Sigmoid colon (tissue), 7 donors: ENCODE results near the gene FBLIM1. TPM values are rescaled to one million over a fixed set of nuclear protein-coding genes. Genes with fewer than 3 reads are reported as not detected.
A peak's percentile ranks its signal among the peaks of the same experiment; 100 is the strongest.

Experiments
- DNase-seq: peaks from one replicate; pipeline ENCODE4 v3.0.0-alpha.2; 2019
- H3K27ac ChIP-seq, 4 donors: fragments of 200-600 bp; sonication (generic); one replicate each; pipeline ENCODE4 v1.5.1; 2016 to 2019; ENCODE audit warnings: mild to moderate bottlenecking in 1 of 4
- H3K27me3 ChIP-seq, 3 donors: fragments of 200-600 bp; sonication (generic); one replicate each; pipeline ENCODE4 v1.5.1; 2019; ENCODE audit warnings: mild to moderate bottlenecking in 1 of 3
- H3K36me3 ChIP-seq, 4 donors: fragments of 200-600 bp; sonication (generic); one replicate each; pipeline ENCODE4 v1.5.1; 2016 to 2019
- H3K4me1 ChIP-seq, 4 donors: fragments of 200-600 bp; sonication (generic); one replicate each; pipeline ENCODE4 v1.5.1; 2017 to 2019
- H3K4me3 ChIP-seq, 4 donors: fragments of 200-600 bp; sonication (generic); one replicate each; pipeline ENCODE4 v1.5.1; 2017 to 2019; ENCODE audit warnings: mild to moderate bottlenecking in 2 of 4, moderate library complexity in 1 of 4
- H3K9me3 ChIP-seq, 4 donors: fragments of 200-600 bp in 3 of 4; sonication (generic) in 3 of 4; one replicate each; pipeline versions ENCODE4 v1.5.1 to v1.6.1; 2013 to 2019
- CTCF ChIP-seq, 4 experiments: fragments of 450-650 bp in 3 of 4; fragments of 200-600 bp in 1 of 4; IDR thresholded peaks; one replicate each; pipeline ENCODE4 v1.5.1; 2016 to 2019; ENCODE audit warnings: antibody characterized with exemption in 4 of 4, mild to moderate bottlenecking in 3 of 4, moderate library complexity in 2 of 4
- EP300 ChIP-seq, 4 donors: sonication (generic); formaldehyde crosslinking; IDR thresholded peaks; one replicate each; pipeline ENCODE4 v1.6.1; 2017; ENCODE audit warnings: antibody characterized with exemption in 4 of 4
- POLR2A ChIP-seq, 2 donors: fragments of 450-650 bp; IDR thresholded peaks; one replicate each; pipeline ENCODE4 v1.6.1; 2016; ENCODE audit warnings: antibody characterized with exemption in 2 of 2, mild to moderate bottlenecking in 2 of 2, moderate library complexity in 2 of 2
- POLR2AphosphoS5 ChIP-seq, 4 donors: sonication (generic); formaldehyde crosslinking; IDR thresholded peaks; one replicate each; pipeline ENCODE4 v1.6.1; 2017; ENCODE audit warnings: antibody characterized with exemption in 4 of 4
- WGBS, 2 donors: extraction: QIAGEN DNeasy Blood & Tissue Kit; methylation state at CpG; one replicate each; pipeline ENCODE4 v1.1.7; 2013; 5-methylcytosine and 5-hydroxymethylcytosine counted together
- intact Hi-C: fragments of 100-400 bp; cut with DNase I; formaldehyde crosslinking; loops from one replicate; pipeline ENCODE4 v1.15.1; 2023
- polyA plus RNA-seq, 3 donors: library from polyadenylated mRNA; stranded (reverse); fragments of 200-250 nt; gene quantifications; one replicate each; pipeline ENCODE4 v1.2.3, GENCODE V29; 2013
- total RNA-seq, 4 donors: library from RNA; depleted of rRNA; stranded (reverse); fragments of >200 nt; gene quantifications; one replicate each; pipeline ENCODE4 v1.1.0, GENCODE V29; 2016
- donor health status: healthy with polysubstance abuse.
- donor health status: Bipolar disorder and iron deficiency.
- donor health status: healthy.

Gene FBLIM1
- total and polyA plus RNA-seq, 7 donors = 28.1 to 227 (median 53.2) TPM

- intact Hi-C loops = loop anchor here (2.0 kb wide), 1 partner anchor 73 kb away; the partner anchor contains the start of gene PLEKHM2
- H3K27me3 ChIP-seq = peaks cover 0 to 13% (median 2%) of the 10 kb centered on the region in 3 donors
- H3K4me1 ChIP-seq = peaks cover 0 to 48% (median 43%) of the 10 kb centered on the region in 4 donors
- peak overlapping the region; percentile 79 to 84 (median 81) for H3K27ac ChIP-seq
- H3K4me3 ChIP-seq = peak overlapping the region; percentile 79 to 94 (median 88)
- DNase-seq = no peak
- no peaks in the 10 kb centered on the region for H3K9me3 ChIP-seq
- 4 to 15% methylated on average over 24 of the region's 24 CpGs for WGBS, 2 donors
- no peaks in the 10 kb centered on the region for H3K36me3 ChIP-seq
- TF ChIP-seq CTCF (IDR thresholded peaks at IDR 0.05) = no peak
- TF ChIP-seq EP300 (IDR thresholded peaks at IDR 0.05) = no peak
- TF ChIP-seq POLR2A (IDR thresholded peaks at IDR 0.05) = no peak
These were observed 836 bp upstream of the FBLIM1 start for GRCh38 chr1:15757575-15758342.

GRCh38 chr1:15758953-15759661, 512 bp downstream of the FBLIM1 start:
- peaks cover 0 to 13% (median 2%) of the 10 kb centered on the region in 3 donors for H3K27me3 ChIP-seq
- H3K36me3 ChIP-seq = no peaks in the 10 kb centered on the region
- H3K4me1 ChIP-seq = peaks cover 0 to 51% (median 43%) of the 10 kb centered on the region in 4 donors
- no peaks in the 10 kb centered on the region for H3K9me3 ChIP-seq
- TF ChIP-seq POLR2AphosphoS5 (IDR thresholded peaks at IDR 0.05) = no peak
- no peak for TF ChIP-seq CTCF (IDR thresholded peaks at IDR 0.05)
- TF ChIP-seq POLR2A (IDR thresholded peaks at IDR 0.05) = no peak
- TF ChIP-seq EP300 (IDR thresholded peaks at IDR 0.05) = no peak
- H3K4me3 ChIP-seq = peak overlapping the region; percentile 79 to 94 (median 88)
- H3K27ac ChIP-seq = peak overlapping the region; percentile 79 to 84 (median 81)
- intact Hi-C loops = loop anchor here (2.0 kb wide), 1 partner anchor 74 kb away; the partner anchor contains the start of gene PLEKHM2
- DNase-seq = no peak
- WGBS, 2 donors = 5 to 8% methylated on average over 58 of the region's 58 CpGs

- H3K9me3 ChIP-seq = no peaks in the 10 kb centered on the region
- DNase-seq = peak; percentile 82
- peaks cover 0 to 54% (median 46%) of the 10 kb centered on the region in 4 donors for H3K4me1 ChIP-seq
- TF ChIP-seq POLR2AphosphoS5 (IDR thresholded peaks at IDR 0.05) (no peak), POLR2A (IDR thresholded peaks at IDR 0.05) (no peak), EP300 (IDR thresholded peaks at IDR 0.05) (no peak), CTCF (IDR thresholded peaks at IDR 0.05) (no peak)
- intact Hi-C loops = loop anchor here (5.0 kb wide), 1 partner anchor 158 kb away; no protein-coding TSS in a partner anchor
- peak overlapping the region; percentile 79 to 84 (median 81) for H3K27ac ChIP-seq
- H3K27me3 ChIP-seq = peaks cover 0 to 13% (median 2%) of the 10 kb centered on the region in 3 donors
- 58 to 77% methylated on average over 12 of the region's 12 CpGs for WGBS, 2 donors
- H3K36me3 ChIP-seq = peaks cover 0 to 12% (median 3%) of the 10 kb centered on the region in 4 donors
- peak overlapping the region in 3 of 4 donors; percentile 19 to 91 (median 84) for H3K4me3 ChIP-seq
These were observed 2.1 kb downstream of the FBLIM1 start for GRCh38 chr1:15760520-15761211.

- WGBS, 2 donors = 59 to 64% methylated on average over 8 of the region's 8 CpGs
- Histone ChIP-seq H3K36me3 (peaks cover 0 to 20% (median 5%) of the 10 kb centered on the region in 4 donors), H3K27me3 (peaks cover 0 to 13% (median 2%) of the 10 kb centered on the region in 3 donors), H3K27ac (peak overlapping the region; percentile 63 to 84 (median 80)), H3K9me3 (no peaks in the 10 kb centered on the region), H3K4me3 (peak overlapping the region in 2 of 4 donors; percentile 84 to 91), H3K4me1 (peaks cover 0 to 54% (median 44%) of the 10 kb centered on the region in 4 donors)
- intact Hi-C loops = loop anchor here (5.0 kb wide), 1 partner anchor 159 kb away; no protein-coding TSS in a partner anchor
- DNase-seq = no peak
- TF ChIP-seq CTCF (IDR thresholded peaks at IDR 0.05) (no peak), POLR2AphosphoS5 (IDR thresholded peaks at IDR 0.05) (no peak), POLR2A (IDR thresholded peaks at IDR 0.05) (no peak), EP300 (IDR thresholded peaks at IDR 0.05) (no peak)
These were observed 3.0 kb downstream of the FBLIM1 start for GRCh38 chr1:15761366-15762128.
